Cerebellar cortex (tissue), 1 donor: ENCODE results near the gene HSD11B1.

Source experiments
- DNase-seq: peaks from one replicate; pipeline ENCODE4 v3.0.0-alpha.2; 2015; ENCODE audit warnings: low spot score

HSD11B1 gene

GRCh38 chr1:209704584-209704983, at the start of gene HSD11B1:
Gene HSD11B1, plus strand, starts transcription at chr1:209704846. Its CDS starts 97 bp downstream, at chr1:209704943.
- DNase-seq = peak; percentile 71

GRCh38 chr1:209655411-209656231, 49.0 kb upstream of the HSD11B1 start:
- no peak for DNase-seq

GRCh38 chr1:209657140-209657879, 47.3 kb upstream of the HSD11B1 start:
- no peak for DNase-seq

- DNase-seq = no peak
Measured at GRCh38 chr1:209657918-209658317, 46.7 kb upstream of the HSD11B1 start.

- DNase-seq = no peak
Measured at GRCh38 chr1:209659909-209660308, 44.7 kb upstream of the HSD11B1 start.

- DNase-seq = no peak
Measured at GRCh38 chr1:209661071-209661470, 43.6 kb upstream of the HSD11B1 start.

GRCh38 chr1:209662879-209663327, 41.7 kb upstream of the HSD11B1 start:
- no peak for DNase-seq

GRCh38 chr1:209667103-209667502, 37.5 kb upstream of the HSD11B1 start:
- DNase-seq = no peak

GRCh38 chr1:209667708-209668107, 36.9 kb upstream of the HSD11B1 start:
- DNase-seq = no peak

GRCh38 chr1:209670441-209671082, 34.1 kb upstream of the HSD11B1 start:
- DNase-seq = no peak

GRCh38 chr1:209672705-209673630, 31.7 kb upstream of the HSD11B1 start:
- DNase-seq = no peak

GRCh38 chr1:209673631-209674417, 30.8 kb upstream of the HSD11B1 start:
- DNase-seq = no peak

- DNase-seq = peak; percentile 35
Measured at GRCh38 chr1:209674957-209675564, 29.6 kb upstream of the HSD11B1 start, which contains the start of gene G0S2. Gene G0S2, plus strand, starts transcription at chr1:209675412. Its CDS starts 273 bp downstream, at chr1:209675685.

- peak; percentile 53 for DNase-seq
Measured at GRCh38 chr1:209675565-209676154, 29.0 kb upstream of the HSD11B1 start.

GRCh38 chr1:209678981-209679539, 25.6 kb upstream of the HSD11B1 start:
- no peak for DNase-seq

GRCh38 chr1:209685821-209686220, 18.8 kb upstream of the HSD11B1 start:
- DNase-seq = no peak

GRCh38 chr1:209686322-209686721, 18.3 kb upstream of the HSD11B1 start:
- DNase-seq = no peak

- DNase-seq = no peak
Measured at GRCh38 chr1:209688746-209689234, 15.9 kb upstream of the HSD11B1 start.

GRCh38 chr1:209689477-209689876, 15.2 kb upstream of the HSD11B1 start:
- DNase-seq = no peak
